ENCODE measurements around the gene TBC1D22B. TPM values are rescaled to one million over a fixed set of nuclear protein-coding genes. Genes with fewer than 3 reads are reported as not detected.

The TBC1D22B gene
- total RNA-seq, 1 experiment from 2014 or later, result 12.9 TPM

- Mint-ChIP-seq H3K36me3 (ENCODE audit: insufficient read depth in 1 of 3, low read depth in 3 of 3) (no peaks in the 10 kb centered on the region), H3K9me3 (no peaks in the 10 kb centered on the region), H3K4me1 (peaks cover 3 to 6% of the 10 kb centered on the region in 2 experiments; a peak in 3 of 4 replicates), H3K27ac (no peak overlapping the region), H3K27me3 (ENCODE audit: low read depth) (peaks cover 4% of the 10 kb centered on the region), H3K4me3 (no peak overlapping the region)
- Histone ChIP-seq H2BK20ac (ENCODE audit: low read depth, low read length, poor library complexity, severe bottlenecking) (no peak overlapping the region), H3K4me1 (ENCODE audit: insufficient read depth, low read length) (no peaks in the 10 kb centered on the region), H3T11ph (ENCODE audit: low read length) (no peak overlapping the region), H2BK5ac (ENCODE audit: insufficient read length, low read length) (no peak overlapping the region), H3K27me3 (ENCODE audit: insufficient read depth, low read length) (peaks cover 2% of the 10 kb centered on the region; the same call in 1 of the 2 replicates), H4K8ac (replicated peaks; ENCODE audit: insufficient read length, low read depth, low read length) (no peak overlapping the region), H2AFZ (ENCODE audit: low read length) (no peak overlapping the region), H2BK120ac (ENCODE audit: low read depth, low read length, poor library complexity, severe bottlenecking) (no peak overlapping the region), H3K56ac (ENCODE audit: insufficient read length, low read depth, low read length) (no peak overlapping the region), H4K5ac (ENCODE audit: insufficient read length, low read depth, low read length) (no peak overlapping the region), H3K23ac (ENCODE audit: insufficient read length, low read depth, low read length) (no peak overlapping the region), H3K9me3 (ENCODE audit: control insufficient read depth, low read depth, low read length) (no peaks in the 10 kb centered on the region), H4K91ac (ENCODE audit: insufficient read length, low read depth, low read length) (no peak overlapping the region), H3K27ac (ENCODE audit: insufficient read length, low read depth, low read length) (no peak overlapping the region), H3K79me1 (ENCODE audit: insufficient read depth, low read depth, low read length, poor library complexity, severe bottlenecking) (no peaks in the 10 kb centered on the region), H3K4me2 (ENCODE audit: insufficient read depth, insufficient read length, low read length) (no peak overlapping the region), H2AK5ac (ENCODE audit: insufficient read length, low read length) (no peak overlapping the region), H3K9ac (ENCODE audit: extremely low read depth, insufficient read length, low read length) (no peak overlapping the region), H3K14ac (ENCODE audit: insufficient read depth, low read length) (no peak overlapping the region), H2BK15ac (ENCODE audit: low read depth, low read length) (no peak overlapping the region), H3K23me2 (ENCODE audit: insufficient read length, low read depth, low read length, poor library complexity, severe bottlenecking) (no peaks in the 10 kb centered on the region), H2BK12ac (ENCODE audit: insufficient read length, low read depth, low read length) (no peak overlapping the region), H3K4ac (ENCODE audit: low read depth, low read length) (no peak overlapping the region), H4K20me1 (ENCODE audit: control insufficient read depth, insufficient read depth, insufficient read length) (no peaks in the 10 kb centered on the region), H3K18ac (ENCODE audit: insufficient read length, low read depth, low read length) (no peak overlapping the region), H3K79me2 (ENCODE audit: insufficient read depth, low read length) (no peaks in the 10 kb centered on the region)
- TF ChIP-seq, protein P1, sequence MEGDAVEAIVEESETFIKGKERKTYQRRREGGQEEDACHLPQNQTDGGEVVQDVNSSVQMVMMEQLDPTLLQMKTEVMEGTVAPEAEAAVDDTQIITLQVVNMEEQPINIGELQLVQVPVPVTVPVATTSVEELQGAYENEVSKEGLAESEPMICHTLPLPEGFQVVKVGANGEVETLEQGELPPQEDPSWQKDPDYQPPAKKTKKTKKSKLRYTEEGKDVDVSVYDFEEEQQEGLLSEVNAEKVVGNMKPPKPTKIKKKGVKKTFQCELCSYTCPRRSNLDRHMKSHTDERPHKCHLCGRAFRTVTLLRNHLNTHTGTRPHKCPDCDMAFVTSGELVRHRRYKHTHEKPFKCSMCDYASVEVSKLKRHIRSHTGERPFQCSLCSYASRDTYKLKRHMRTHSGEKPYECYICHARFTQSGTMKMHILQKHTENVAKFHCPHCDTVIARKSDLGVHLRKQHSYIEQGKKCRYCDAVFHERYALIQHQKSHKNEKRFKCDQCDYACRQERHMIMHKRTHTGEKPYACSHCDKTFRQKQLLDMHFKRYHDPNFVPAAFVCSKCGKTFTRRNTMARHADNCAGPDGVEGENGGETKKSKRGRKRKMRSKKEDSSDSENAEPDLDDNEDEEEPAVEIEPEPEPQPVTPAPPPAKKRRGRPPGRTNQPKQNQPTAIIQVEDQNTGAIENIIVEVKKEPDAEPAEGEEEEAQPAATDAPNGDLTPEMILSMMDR (conservative IDR thresholded peaks at IDR 0.05), result no peak
- DNase-seq, result no peak
- no CpG with 5 or more reads among the region's 5 CpGs for WGBS (ENCODE audit: extremely low coverage, insufficient read length, low lambda C conversion rate)
Observed at GRCh38 chr6:37241775-37242428, 15.7 kb upstream of the TBC1D22B start.
